ENCODE data around the gene GJC3.
"Not testable (repeated sequence)": the region's sequence is repeated elsewhere in the genome, so short reads cannot be mapped to it uniquely, and the experiment has no call there.

GJC3 gene

GRCh38 chr7:99969298-99969697 is 39.9 kb upstream of the GJC3 start:
- Histone ChIP-seq H3K36me3 (ENCODE audit: insufficient read depth, insufficient read length, low read length) (no peaks in the 10 kb centered on the region), H3K4me3 (ENCODE audit: insufficient read length, low read depth) (no peak overlapping the region), H3K9ac (ENCODE audit: insufficient read length, low read depth) (no peak overlapping the region), H3K27me3 (ENCODE audit: insufficient read depth, insufficient read length) (peaks cover 1% of the 10 kb centered on the region), H3K4me1 (ENCODE audit: insufficient read depth, insufficient read length) (no peaks in the 10 kb centered on the region), H3K9me3 (ENCODE audit: insufficient read depth, low read length) (no peaks in the 10 kb centered on the region)
- no peak for DNase-seq (ENCODE audit: low read depth, low spot score)
- TF ChIP-seq ZNF274 (IDR thresholded peaks at IDR 0.05; ENCODE audit: low read depth, low read length) (no peak), SUZ12 (IDR thresholded peaks at IDR 0.05; ENCODE audit: extremely low read depth, insufficient read depth, insufficient read length) (no peak), YY1 (IDR thresholded peaks at IDR 0.05; ENCODE audit: insufficient read depth, insufficient read length) (no peak)

DNA sequence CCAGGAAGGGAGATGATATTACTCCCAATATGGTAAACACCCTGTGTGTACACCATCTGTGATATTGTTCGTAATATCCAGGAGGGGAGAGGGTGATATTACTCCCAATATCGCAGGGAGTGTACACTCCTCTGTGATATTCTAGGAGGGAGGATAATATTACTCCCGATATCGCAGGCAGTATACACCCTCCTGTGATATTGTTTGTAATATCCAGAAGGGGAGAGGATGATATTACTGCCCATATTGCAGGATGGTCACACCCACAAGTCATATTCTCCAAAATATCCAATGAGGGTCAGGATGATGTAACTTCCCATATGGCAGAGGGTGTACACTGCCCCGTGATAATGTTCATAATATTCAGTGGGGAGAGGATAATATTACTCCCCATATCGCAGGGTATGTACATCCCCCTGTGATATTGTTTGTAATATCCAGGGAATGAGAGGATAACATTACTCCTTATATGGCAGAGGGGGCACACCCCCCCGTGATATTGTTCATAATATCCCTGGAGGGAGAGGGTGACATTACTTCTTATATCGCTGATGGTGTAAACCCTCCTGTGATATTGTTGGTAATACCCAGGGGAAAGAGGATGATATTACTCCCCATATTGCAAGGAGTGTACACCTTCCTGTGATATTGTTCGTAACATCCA is 29.3 kb upstream of the GJC3 start:
- Histone ChIP-seq H3K9ac (ENCODE audit: insufficient read length, low read depth) (no peak overlapping the region), H3K4me1 (ENCODE audit: insufficient read depth, insufficient read length) (no peaks in the 10 kb centered on the region), H3K4me3 (ENCODE audit: insufficient read length, low read depth) (no peak overlapping the region), H3K36me3 (ENCODE audit: insufficient read depth, insufficient read length, low read length) (no peaks in the 10 kb centered on the region), H3K9me3 (ENCODE audit: insufficient read depth, low read length) (no peaks in the 10 kb centered on the region), H3K27me3 (ENCODE audit: insufficient read depth, insufficient read length) (peaks cover 62% of the 10 kb centered on the region)
- TF ChIP-seq YY1 (IDR thresholded peaks at IDR 0.05; ENCODE audit: insufficient read depth, insufficient read length) = no peak
- TF ChIP-seq SUZ12 (IDR thresholded peaks at IDR 0.05; ENCODE audit: extremely low read depth, insufficient read depth, insufficient read length) = no peak
- no peak for TF ChIP-seq ZNF274 (IDR thresholded peaks at IDR 0.05; ENCODE audit: low read depth, low read length)
- no peak for DNase-seq (ENCODE audit: low read depth, low spot score)

GRCh38 chr7:99955247-99955646 is 25.8 kb upstream of the GJC3 start:
- TF ChIP-seq ZNF274 (IDR thresholded peaks at IDR 0.05; ENCODE audit: low read depth, low read length) = no peak
- TF ChIP-seq SUZ12 (IDR thresholded peaks at IDR 0.05; ENCODE audit: extremely low read depth, insufficient read depth, insufficient read length) = no peak
- no peak for TF ChIP-seq YY1 (IDR thresholded peaks at IDR 0.05; ENCODE audit: insufficient read depth, insufficient read length)

GRCh38 chr7:99954643-99955042 is 25.2 kb upstream of the GJC3 start:
- not testable (repeated sequence) for H3K4me1 ChIP-seq (ENCODE audit: insufficient read depth, insufficient read length); H3K36me3 ChIP-seq (ENCODE audit: insufficient read depth, insufficient read length, low read length); DNase-seq (ENCODE audit: low read depth, low spot score); H3K4me3 ChIP-seq (ENCODE audit: insufficient read length, low read depth); H3K9me3 ChIP-seq (ENCODE audit: insufficient read depth, low read length); H3K9ac ChIP-seq (ENCODE audit: insufficient read length, low read depth)
- peaks cover 25% of the 10 kb centered on the region for H3K27me3 ChIP-seq (ENCODE audit: insufficient read depth, insufficient read length)

More at GRCh38 chr7:99955247-99955646, 25.8 kb upstream of the GJC3 start:
- H3K36me3 ChIP-seq (ENCODE audit: insufficient read depth, insufficient read length, low read length) = no peaks in the 10 kb centered on the region
- no peaks in the 10 kb centered on the region for H3K4me1 ChIP-seq (ENCODE audit: insufficient read depth, insufficient read length)
- peaks cover 31% of the 10 kb centered on the region for H3K27me3 ChIP-seq (ENCODE audit: insufficient read depth, insufficient read length)
- H3K4me3 ChIP-seq (ENCODE audit: insufficient read length, low read depth) = no peak overlapping the region
- H3K9ac ChIP-seq (ENCODE audit: insufficient read length, low read depth) = no peak overlapping the region
- DNase-seq (ENCODE audit: low read depth, low spot score) = no peak
- no peaks in the 10 kb centered on the region for H3K9me3 ChIP-seq (ENCODE audit: insufficient read depth, low read length)

DNA sequence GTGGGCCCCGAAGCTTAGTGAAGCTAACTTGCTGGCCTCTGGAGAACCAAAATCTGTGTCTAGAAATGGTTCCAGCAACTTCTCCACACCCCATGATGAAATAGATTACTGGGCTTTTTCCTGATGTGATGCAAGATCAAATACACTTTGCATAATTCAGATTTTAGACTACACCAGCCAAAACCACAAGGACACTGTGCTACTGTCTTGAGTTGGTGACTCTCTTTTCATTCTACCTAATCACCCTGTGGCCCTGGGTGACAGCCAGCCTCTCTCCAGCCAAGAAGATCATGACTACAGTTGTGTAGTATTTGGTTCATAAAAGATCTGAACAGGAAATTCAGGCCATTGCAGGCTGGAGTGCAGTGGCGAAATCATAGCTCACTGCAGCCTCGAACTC is 24.2 kb upstream of the GJC3 start:
- Histone ChIP-seq H3K4me3 (ENCODE audit: insufficient read length, low read depth) (no peak overlapping the region), H3K36me3 (ENCODE audit: insufficient read depth, insufficient read length, low read length) (no peaks in the 10 kb centered on the region), H3K9me3 (ENCODE audit: insufficient read depth, low read length) (no peaks in the 10 kb centered on the region), H3K9ac (ENCODE audit: insufficient read length, low read depth) (no peak overlapping the region), H3K4me1 (ENCODE audit: insufficient read depth, insufficient read length) (no peaks in the 10 kb centered on the region), H3K27me3 (ENCODE audit: insufficient read depth, insufficient read length) (peaks cover 15% of the 10 kb centered on the region)
- no peak for DNase-seq (ENCODE audit: low read depth, low spot score)
- no peak for TF ChIP-seq YY1 (IDR thresholded peaks at IDR 0.05; ENCODE audit: insufficient read depth, insufficient read length)
- TF ChIP-seq SUZ12 (IDR thresholded peaks at IDR 0.05; ENCODE audit: extremely low read depth, insufficient read depth, insufficient read length) = no peak
- no peak for TF ChIP-seq ZNF274 (IDR thresholded peaks at IDR 0.05; ENCODE audit: low read depth, low read length)

DNA sequence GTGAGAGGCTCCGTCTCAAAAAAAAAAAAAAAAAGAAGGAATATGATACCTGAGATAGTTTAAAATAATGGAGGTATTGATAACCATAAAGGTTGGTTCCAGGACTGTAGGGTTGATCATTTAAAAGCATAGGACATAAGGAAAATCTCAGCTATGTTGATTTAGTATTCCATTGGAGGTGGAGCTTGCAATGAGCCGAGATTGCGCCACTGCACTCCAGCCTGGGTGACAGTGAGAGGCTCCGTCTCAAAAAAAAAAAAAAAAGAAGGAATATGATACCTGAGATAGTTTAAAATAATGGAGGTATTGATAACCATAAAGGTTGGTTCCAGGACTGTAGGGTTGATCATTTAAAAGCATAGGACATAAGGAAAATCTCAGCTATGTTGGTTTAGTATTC is 23.2 kb upstream of the GJC3 start:
- H3K4me1 ChIP-seq (ENCODE audit: insufficient read depth, insufficient read length); H3K9me3 ChIP-seq (ENCODE audit: insufficient read depth, low read length); H3K27me3 ChIP-seq (ENCODE audit: insufficient read depth, insufficient read length); DNase-seq (ENCODE audit: low read depth, low spot score); H3K36me3 ChIP-seq (ENCODE audit: insufficient read depth, insufficient read length, low read length); H3K9ac ChIP-seq (ENCODE audit: insufficient read length, low read depth); H3K4me3 ChIP-seq (ENCODE audit: insufficient read length, low read depth): not testable (repeated sequence)

GRCh38 chr7:99950819-99951218 is 21.4 kb upstream of the GJC3 start:
- H3K4me1 ChIP-seq (ENCODE audit: insufficient read depth, insufficient read length); DNase-seq (ENCODE audit: low read depth, low spot score); H3K4me3 ChIP-seq (ENCODE audit: insufficient read length, low read depth); H3K36me3 ChIP-seq (ENCODE audit: insufficient read depth, insufficient read length, low read length); H3K27me3 ChIP-seq (ENCODE audit: insufficient read depth, insufficient read length); H3K9ac ChIP-seq (ENCODE audit: insufficient read length, low read depth); H3K9me3 ChIP-seq (ENCODE audit: insufficient read depth, low read length): not testable (repeated sequence)

DNA sequence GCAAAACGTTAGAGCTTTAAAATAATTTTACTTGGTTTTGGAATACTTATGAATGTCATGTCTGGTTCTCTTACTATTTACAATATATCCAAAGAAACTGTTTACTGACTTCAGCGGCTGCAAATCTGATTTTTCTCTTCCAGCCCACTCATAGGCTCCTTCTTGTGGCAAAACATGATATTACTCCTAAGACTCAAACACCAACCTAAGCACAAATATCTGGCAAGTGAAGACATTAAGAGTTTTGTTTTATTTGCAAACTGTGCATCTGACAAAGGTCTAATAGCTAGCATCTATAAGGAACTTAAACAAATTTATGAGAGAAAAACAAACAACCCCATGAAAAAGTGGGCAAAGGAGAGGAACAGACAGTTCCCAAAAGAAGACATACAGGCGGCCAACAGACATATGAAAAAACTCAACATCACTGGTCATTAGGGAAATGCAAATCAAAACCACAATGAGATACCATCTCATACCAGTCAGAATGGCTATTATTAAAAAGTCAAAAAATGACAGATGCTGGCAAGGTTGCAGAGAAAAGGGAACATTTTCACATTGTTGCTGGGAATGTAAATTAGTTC is 20.3 kb upstream of the GJC3 start:
- H3K36me3 ChIP-seq (ENCODE audit: insufficient read depth, insufficient read length, low read length) = no peaks in the 10 kb centered on the region
- H3K27me3 ChIP-seq (ENCODE audit: insufficient read depth, insufficient read length) = no peaks in the 10 kb centered on the region
- TF ChIP-seq SUZ12 (IDR thresholded peaks at IDR 0.05; ENCODE audit: extremely low read depth, insufficient read depth, insufficient read length) (no peak), YY1 (IDR thresholded peaks at IDR 0.05; ENCODE audit: insufficient read depth, insufficient read length) (no peak), ZNF274 (IDR thresholded peaks at IDR 0.05; ENCODE audit: low read depth, low read length) (no peak)
- no peak for DNase-seq (ENCODE audit: low read depth, low spot score)
- H3K4me3 ChIP-seq (ENCODE audit: insufficient read length, low read depth) = no peak overlapping the region
- no peaks in the 10 kb centered on the region for H3K4me1 ChIP-seq (ENCODE audit: insufficient read depth, insufficient read length)
- H3K9me3 ChIP-seq (ENCODE audit: insufficient read depth, low read length) = no peaks in the 10 kb centered on the region
- no peak overlapping the region for H3K9ac ChIP-seq (ENCODE audit: insufficient read length, low read depth)

Measured in NT2/D1 (cell line).